CMK (cell line): ENCODE results near the gene SBF2.
"Not testable (repeated sequence)": the region's sequence is repeated elsewhere in the genome, so short reads cannot be mapped to it uniquely, and the experiment has no call there.

Source experiments
- DNase-seq: peaks from one replicate; pipeline ENCODE4 v3.0.0-alpha.2; 2010; ENCODE audit warnings: low read depth

The SBF2 gene

DNA sequence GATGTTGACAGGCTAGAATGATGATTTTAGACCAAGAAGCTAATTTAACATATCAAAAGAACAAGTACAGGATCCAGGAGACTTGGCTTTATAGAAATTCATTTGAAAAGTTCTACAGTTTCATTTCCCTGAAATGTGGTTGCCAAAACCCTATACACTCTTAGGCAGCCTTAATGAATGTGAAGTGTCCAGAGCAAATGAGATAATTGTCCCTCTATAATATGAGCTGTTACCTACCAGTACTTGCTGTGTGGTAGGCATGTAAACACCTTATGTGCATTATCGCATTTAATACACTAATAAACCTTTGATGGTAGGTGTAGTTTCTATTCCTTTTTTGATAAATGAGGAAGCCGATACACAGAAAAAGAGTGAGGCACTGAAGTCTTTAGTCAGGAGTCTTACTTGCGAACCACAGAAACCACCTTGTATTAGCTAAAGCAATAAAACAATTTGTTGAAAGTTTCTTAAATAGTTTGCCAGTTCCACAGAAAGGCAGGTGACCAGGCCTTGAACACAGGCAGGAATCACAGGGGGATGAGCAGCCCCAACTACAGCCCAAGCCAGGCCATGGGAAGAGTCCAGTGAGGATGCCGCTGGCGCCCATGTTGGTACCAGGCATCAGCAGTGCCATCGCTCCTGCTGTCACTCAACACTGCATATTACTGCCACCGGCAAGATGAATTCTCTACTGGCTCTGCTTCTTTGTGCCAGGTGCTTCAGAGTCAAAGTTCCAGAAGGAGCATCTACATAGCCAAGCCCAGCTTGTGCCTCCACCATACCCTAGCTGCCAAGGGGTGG, 548.4 kb downstream of the SBF2 start:
- no peak for DNase-seq

DNA sequence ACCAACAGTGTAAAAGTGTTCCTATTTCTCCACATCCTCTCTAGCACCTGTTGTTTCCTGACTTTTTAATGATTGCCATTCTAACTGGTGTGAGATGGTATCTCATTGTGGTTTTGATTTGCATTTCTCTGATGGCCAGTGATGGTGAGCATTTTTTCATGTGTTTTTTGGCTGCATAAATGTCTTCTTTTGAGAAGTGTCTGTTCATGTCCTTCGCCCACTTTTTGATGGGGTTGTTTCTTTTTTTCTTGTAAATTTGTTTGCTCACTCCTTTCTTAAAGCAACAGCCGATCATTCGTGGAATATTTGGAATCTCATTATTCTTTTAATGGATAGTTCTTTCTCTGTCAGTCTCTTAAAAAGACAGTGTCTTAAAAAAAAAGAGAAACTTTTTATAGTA, 550.5 kb downstream of the SBF2 start:
- not testable (repeated sequence) for DNase-seq

DNA sequence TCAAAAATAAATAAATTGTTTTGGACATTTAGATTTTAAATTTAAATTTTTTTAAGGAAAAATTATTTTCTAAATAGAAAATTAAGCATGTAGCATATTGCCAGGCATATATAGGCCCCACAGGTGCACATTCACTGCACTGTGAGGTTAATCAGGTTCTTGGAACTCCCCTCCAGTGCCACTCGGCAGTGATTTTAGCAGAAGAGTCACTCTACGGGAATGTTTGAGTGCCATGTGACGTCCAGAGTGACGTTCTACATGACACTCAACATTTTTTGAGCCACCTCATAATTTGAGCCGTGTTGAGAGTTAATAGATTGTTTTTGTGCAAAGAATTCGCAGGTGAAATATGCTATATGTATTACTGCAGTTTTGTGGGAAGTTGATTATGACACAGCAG, 552.8 kb downstream of the SBF2 start:
- no peak for DNase-seq

DNA sequence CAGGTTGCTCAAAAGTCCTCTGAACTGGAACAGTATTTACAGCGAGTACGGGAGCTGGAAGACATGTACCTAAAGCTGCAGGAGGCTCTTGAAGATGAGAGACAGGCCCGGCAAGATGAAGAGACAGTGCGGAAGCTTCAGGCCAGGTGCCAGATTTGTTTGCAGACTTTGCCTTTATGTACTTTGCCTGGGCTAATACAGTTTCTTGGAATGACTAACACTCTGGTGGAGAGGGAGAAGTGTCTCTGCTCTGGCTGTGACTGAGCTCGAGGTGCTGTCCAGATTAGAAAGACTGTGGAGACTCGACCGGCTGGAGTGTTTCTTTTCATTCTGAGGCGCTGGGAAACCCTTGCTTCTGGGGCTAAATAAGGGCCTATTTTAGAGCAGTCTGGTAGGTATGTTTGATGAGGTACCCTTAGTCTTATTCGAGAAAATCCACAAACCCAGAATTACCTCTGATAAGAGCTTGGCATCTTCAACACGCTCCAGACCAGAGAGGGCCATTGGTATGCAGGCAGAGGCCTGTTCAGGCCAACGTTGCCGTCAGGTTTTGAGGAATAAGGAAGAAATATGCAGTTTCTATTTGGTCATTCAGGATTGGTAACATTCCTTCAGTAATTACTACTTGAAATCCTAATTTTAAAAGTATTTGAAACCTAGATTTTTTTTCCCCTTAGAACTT, 553.7 kb downstream of the SBF2 start:
- DNase-seq: no peak

DNA sequence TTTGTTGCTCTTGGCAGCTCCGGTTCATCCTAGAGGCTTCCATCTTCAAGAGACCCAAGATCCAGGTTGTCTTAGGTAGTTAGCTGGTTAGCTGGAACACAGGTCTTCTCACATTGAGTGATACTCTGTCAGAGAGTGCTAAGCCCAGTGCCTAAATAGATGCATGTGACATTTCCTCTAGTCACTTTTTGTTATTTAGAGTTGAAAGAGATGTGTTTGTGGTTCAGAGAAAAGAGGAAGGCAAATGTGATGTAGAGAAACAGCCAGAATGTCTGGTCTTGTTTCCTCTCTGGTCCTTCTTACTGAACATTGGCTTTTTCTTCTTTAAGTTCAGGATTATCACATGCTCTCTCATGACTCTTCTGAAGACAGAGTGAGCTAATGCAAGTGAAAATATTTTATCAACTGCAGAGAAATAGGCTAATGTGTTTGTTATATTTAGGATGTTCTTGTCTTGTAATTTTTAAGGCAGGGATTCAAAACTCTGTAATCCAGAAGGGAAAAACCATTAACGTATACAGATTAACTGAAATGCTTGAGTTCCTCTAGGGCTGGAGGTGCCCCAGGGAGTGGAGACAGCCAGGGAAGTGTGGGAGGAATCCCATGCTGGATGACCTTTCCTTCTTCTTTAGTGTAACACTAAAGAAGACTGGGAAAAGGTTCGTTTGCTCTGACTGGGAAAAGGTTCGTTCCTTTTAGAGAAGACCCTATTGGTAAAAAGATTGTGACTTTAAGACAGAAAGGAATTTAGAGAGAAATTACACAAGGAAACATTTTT, 554.7 kb downstream of the SBF2 start:
- no peak for DNase-seq

DNA sequence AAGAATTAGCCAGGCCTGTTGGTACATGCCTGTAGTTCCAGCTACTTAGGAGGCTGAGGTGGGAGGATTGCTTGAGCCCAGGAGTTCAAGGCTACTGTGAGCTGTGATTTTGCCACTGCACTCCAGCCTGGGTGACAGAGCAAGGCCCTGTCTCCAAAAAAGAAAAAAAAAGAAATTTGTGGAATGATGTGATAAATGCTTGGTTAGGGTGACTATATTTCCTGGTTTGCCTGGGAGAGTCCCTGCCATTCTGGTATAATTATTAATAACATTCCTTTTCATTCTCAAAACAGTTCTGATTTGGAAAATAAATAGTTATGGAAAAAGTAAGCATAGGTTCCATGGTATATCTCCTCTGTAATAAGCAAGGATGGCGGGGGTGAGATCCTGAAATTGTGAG, 555.3 kb downstream of the SBF2 start:
- no peak for DNase-seq

DNA sequence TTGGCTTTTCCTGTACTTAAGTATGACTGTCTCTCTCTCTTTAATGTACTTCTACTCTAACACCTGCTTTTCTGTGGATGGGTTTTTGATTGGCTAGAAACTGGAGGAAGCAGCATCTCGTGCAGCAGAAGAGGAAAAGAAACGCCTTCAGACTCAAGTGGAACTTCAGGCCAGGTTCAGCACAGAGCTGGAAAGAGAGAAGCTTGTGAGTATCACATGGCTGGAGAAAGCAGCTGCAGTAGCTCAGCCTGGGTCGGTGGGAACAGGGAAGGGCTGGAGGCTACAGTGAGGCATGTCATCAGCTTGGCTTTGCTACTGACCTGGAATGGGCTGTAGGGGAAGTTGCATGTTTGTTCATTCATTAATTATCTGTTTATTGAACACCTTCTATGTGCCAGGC, 555.9 kb downstream of the SBF2 start:
- no peak for DNase-seq

DNA sequence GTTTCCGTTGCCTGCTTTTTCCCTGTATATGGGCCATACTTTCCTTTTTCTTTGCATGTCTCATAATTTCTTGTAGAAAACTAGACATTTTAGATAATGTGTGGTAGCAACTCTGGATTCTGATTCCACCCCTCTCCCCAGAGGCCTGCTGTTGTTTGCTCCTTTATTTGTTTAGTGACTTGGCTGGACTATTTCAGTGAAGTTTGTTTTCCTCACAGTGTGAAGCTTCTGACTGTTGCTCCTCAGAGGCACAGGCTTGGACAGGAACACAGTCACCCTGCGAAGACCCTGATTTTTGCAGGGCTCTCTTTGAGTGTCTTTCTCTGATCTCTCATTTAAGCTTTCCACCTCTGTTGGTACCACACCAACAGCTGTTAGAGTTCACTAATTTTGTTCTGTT, 557.7 kb downstream of the SBF2 start:
- no peak for DNase-seq

DNA sequence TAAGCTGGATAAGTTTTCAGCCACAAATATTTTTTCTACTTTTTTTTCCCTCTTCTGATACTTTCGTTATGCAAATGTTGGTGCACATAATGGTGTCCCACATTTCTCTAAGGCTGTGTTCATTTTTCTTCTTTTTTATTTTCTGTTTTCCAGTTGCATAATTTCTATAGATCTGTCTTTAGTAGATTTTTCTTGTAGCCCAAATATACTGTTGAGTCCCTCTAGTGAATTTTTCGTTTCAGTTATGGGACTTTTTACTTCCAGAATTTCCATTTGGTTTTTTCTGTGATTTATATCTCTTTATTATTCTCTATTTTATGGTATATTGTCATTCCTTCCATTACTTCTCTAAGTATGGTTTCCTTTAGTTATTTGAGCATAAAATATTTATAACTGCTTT, 558.1 kb downstream of the SBF2 start:
- no peak for DNase-seq

DNA sequence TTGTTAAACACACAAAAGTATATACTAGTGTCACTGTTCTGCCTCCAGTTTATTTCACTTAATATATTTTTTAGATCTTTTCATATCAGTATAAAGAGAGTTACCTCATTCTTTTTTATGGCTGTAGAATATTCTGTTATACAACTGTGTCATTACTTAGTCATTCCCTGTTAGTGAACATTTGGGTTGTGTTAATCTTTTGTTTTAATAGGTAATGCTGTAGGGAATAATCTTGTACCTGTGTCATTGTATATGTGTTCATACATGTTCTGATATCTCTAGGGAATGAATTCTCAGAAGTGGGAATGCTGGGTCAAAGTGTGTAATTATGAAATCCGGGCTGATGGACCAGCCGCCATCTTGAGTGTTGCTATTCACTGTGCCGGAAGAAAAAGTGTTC, 558.8 kb downstream of the SBF2 start:
- no peak for DNase-seq

DNA sequence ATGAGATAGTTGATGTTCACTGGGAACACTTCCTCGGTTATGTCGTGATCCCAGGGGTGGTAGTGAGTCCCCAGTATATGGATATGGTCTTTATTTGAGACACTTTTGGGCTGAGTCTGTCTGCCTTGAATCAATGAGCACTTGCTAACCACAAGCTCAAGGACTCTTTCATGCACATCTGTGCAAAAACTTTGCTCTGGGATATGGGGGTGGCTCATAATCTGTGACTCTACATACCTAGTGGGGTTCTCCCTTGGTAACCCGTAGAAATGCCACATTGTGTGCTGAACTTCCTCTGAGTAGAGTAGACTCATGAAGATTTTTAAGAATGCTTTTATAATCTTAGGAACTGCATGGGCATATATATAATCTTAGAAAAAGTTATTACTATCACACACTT, 560.8 kb downstream of the SBF2 start:
- no peak for DNase-seq

DNA sequence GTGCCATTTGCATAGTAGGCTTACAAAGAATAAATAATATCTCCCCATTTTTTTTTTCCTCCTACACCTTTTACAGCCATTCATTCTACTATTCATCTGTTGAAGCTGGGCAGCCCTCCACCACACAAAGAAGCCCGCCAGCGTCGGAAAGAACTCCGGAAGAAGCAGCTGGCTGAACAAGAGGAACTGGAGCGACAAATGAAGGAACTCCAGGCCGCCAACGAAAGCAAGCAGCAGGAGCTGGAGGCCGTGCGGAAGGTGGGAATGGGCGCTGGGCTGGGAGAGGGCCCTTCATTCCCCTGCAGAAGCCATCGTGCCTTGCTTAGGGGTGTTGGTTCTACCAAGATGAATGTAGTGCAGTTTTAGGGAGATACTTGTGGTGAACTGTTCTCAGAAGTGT, 561.6 kb downstream of the SBF2 start:
- DNase-seq: no peak

DNA sequence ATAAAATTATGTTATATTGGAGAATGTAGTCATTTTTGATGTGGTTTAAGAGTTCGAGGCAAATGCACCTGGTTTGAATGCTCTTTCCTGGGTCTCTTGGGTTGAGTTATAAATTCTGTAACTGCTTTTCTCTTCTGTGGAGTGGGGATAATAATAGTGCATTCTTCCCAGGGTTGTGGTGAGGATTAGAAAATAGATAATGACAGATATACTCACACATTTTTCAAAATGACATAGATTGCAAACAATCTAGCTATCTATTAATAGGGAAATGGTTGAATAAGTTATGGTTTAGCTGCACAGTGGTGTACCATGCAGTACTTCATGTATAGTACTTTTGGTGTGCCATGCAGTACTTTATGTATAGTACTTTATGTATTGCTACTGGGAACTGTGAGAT, 562.8 kb downstream of the SBF2 start:
- DNase-seq: no peak
